Endometrial microvascular endothelial cells (primary cell): ENCODE results near the gene WFDC9. TPM values are rescaled to one million over a fixed set of nuclear protein-coding genes. Genes with fewer than 3 reads are reported as not detected.
"Not testable (repeated sequence)": the region's sequence is repeated elsewhere in the genome, so short reads cannot be mapped to it uniquely, and the experiment has no call there.

Experiments used
- in situ Hi-C: cut with HindIII; loops from 2 replicates; pipeline ENCODE4 v1.10.0; 2017; ENCODE audit warnings: low sequenced_read_pairs, low pct_unique_long_range_greater_than_20kb; ENCODE audit errors: inconsistent ontology term
- total RNA-seq: library from RNA; depleted of rRNA; stranded (reverse); fragments of >200 nt; gene quantifications from one replicate; pipeline ENCODE4 v1.2.3, GENCODE V29; 2015; ENCODE audit errors: inconsistent ontology term

The WFDC9 gene
- total RNA-seq, 1 donor from 2014 or later = not detected

DNA sequence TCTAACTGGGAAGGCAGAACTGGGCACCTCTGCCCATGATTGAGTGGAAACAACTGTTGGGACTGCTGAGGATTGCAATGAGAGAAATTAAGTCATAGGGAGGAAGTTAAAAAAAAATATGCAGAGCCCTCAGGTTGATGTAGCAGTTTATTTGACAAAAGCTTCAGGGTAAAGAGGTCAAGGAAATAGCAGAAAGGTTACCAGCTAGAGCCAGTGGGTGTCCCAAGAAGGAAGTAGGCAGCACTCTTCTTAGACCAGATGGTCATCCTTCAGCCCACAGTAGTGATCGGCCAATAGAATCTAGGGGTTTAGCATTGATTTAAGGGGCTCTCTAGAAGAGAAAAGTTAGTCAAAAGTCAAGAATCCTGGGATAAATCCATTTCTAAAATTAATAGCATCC is 23.3 kb downstream of the WFDC9 start:
- in situ Hi-C loops = no loop called here

DNA sequence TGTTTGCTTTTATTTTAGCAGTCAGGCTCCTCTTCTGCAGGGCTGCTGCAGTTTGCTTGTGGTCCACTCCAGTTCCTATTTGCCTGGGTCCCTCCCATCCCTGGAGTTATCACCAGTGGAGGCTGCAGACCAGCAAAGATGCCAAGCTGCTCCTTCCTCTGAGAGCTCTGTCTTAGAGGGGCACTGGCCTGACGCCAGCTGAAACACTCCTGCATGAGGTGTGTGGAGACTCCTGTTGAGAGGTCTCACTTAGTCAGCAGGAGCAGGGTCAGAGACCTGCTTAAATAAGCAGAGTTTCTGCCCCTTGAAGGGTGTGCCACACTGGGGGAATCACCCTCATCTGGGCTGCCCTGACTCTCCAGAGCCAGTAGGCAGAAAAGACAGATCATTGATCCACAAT is 35.8 kb downstream of the WFDC9 start:
- in situ Hi-C loops = no loop called here

DNA sequence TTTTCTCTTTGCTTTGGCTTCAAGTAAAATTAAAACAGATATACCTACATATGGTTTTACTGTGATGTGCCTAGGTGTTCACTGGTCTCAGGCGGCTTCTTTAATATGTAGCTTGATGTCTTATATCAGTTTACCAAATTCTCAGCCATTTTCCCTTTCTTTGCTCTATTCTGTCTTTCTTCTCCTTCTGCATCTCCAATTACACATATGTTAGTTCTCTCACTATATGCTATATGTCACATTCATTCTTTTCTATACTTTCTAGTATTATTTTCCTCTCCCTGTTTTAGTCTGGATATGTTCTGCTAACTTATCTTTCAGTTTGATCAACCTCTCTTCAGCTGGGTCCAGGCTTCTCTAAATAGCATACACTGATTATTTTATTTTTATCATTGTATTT is 37.6 kb downstream of the WFDC9 start:
- in situ Hi-C loops = no loop called here

DNA sequence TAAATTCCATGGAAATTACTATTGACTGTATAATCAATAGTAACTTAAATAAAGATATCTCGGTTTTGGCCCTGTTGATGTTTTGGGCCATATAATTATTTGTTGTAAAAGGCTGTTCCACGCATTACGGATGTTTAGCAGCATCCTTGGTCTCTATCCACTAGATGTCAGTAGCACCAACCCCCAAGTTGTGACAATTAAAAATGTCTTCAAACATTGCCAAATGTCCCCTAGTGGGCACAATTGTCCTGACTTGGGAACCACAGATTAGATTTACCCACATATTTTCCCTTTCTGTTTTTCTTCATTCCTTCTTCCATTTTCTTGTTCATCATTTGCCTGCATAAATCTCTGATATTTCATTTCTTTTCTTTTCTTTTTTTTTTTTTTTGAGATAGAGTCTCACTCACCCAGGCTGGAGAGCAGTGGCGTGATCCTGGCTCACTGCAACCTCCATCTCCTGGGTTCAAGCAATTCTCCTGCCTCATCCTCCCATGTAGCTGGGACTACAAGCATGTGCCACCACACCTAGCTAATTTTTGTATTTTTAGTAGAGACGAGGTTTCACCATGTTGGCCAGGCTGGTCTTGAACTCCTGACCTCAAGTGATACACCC is 38.4 kb downstream of the WFDC9 start:
- in situ Hi-C loops = no loop called here

DNA sequence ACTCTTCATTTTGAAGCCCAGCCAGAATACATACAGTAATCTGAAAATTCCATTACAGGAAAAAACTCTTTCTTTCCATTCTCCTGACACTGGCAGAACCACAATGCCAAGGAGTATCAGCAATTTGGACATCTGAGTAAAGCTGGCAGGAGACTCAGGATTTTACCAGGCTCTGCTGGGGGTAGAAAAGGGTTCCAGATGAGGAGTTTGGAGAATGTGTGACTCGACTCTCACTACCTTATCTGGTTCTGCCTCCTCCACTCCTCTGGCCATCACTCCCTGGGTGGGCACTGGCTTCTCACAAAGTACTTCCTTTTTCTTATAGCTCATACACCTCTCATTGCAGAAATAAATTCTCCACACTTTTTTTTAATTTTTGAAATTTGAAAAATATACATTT is 41.4 kb downstream of the WFDC9 start:
- in situ Hi-C loops = no loop called here

DNA sequence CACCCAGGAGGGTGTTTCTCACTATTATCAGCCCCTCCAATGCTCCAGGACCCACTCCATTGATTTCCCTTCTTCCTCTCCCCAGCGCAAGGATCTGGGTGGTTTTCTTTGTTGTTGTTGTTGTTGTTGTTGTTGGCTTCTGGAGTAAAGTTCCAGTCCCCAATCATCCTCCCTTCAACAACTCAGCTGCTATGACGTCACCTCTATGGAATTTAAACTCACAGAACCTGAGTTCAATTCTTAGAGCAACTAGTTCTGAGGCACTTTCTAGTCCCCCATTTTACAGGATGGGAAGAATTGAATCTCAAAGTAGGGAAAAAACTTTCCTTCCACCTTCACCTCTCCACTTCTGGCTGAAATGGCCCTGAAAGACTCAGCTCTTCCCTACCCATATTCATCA is 42.3 kb downstream of the WFDC9 start:
- in situ Hi-C loops = no loop called here

DNA sequence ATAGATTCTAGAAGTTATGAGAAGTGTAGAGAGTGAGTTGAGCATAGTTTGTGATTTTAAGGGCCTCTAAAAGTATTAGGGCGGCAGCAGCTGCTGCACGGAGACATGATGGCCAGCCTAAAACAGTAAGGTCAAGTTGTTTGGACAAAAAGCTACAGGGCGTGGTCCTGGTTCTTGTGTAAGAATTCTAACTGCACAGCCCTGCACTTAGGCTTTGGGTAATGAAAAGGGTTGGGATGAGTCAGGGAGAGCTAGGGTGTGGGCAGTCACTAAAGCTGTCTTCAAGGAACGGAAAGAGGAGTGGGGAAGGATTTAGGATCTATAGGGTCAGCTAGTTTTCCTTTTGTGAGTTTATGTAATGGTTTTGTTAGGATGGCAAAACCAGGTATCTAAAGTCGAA is 45.1 kb downstream of the WFDC9 start:
- in situ Hi-C loops = not testable (repeated sequence)

DNA sequence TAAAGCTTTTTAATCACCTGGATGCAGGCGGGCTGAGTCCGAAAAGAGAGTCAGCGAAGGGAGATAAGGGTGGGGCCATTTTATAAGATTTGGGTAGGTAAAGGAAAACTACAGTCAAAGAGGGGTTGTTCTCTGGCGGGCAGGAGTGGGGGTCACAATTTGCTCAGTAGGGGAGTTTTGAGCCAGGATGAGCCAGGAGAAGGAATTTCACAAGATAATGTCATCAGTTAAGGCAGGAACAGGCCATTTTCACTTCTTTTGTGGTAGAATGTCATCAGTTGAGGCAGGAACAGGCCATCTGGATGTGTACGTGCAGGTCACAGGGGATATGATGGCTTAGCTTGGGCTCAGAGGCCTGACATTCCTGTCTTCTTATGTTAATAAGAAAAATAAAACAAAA is 46.8 kb downstream of the WFDC9 start:
- in situ Hi-C loops = not testable (repeated sequence)

DNA sequence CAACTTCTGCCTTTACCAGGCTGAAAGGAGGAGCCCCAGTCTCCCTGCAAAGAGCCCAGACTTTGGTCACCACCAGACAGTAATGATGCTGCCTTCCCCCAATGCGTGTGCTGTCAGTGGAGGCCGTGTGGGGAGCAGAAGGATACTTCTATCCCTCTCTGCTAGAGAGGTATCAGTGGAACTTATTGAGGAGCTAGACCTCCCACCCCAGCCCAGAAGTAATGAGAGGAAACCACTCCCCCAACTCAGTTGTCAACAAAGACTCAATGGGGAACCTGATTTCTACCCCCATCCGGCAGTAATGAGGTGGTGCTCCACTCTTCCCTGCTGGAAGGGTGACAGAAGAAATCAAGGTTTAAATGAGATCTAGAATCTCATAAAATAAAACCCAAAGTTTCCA is 47.6 kb downstream of the WFDC9 start:
- in situ Hi-C loops = no loop called here

DNA sequence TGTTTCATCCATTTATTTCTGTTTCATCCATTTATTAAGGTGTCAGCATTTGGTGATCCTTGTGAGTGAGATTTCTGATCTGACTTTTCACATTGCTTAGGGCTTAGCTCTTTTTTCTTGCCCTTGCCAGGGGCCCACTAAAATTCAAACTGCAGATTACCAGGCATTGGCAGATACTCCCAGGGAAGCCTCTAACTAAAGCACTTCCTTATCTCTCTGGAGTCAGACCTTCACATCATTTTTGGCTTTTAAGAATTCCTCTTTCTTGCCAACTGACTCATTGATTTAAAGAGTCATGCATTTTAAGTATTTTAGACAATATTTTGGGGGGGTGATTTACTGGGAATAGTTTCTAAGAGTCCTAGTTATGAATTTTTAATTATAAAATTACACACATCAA is 49.4 kb downstream of the WFDC9 start:
- in situ Hi-C loops = no loop called here

DNA sequence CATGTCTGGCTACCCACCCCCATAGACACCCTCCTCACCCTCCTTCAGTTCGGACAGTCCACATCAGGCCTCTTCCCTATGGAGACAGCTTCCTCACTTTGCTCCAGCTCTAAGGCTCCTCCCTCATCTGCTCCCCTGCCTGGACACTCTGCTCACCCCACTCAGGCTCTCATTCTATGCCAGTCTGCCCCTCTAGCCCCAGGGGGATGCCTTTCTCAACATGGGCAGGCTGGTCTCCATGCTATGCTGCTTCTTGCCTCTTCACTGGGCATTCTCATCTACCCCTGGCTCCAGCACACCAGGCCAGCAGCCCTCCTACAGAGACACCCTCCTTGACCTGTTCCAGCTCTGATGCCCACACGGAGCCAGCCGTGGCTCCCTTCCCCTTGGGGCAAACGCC is 51.9 kb downstream of the WFDC9 start, which contains the start of gene WFDC8:
WFDC8 (minus strand) TSS at position 101 of the 400 bp plus-strand sequence; CDS start at position 64, 37 bp downstream.
- in situ Hi-C loops = no loop called here

DNA sequence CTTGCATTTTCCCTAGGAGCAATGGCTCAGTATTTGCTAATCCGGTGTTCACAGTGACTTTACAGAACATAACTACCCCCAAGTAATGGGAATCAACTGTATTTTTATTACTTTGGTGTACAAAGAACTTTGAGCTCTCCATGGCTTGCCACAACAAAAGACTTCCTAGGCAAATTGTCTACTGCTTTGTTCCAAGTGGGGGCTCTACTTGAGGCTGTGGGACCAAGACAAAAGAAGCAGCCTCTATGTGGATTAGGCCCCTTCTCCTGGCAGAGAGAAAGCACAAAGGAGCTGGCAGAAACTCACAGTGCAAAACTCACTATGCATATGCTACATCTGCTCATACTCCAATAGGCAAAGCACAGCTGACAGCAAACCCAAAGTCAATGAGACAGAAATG is 52.9 kb downstream of the WFDC9 start:
- in situ Hi-C loops = no loop called here

DNA sequence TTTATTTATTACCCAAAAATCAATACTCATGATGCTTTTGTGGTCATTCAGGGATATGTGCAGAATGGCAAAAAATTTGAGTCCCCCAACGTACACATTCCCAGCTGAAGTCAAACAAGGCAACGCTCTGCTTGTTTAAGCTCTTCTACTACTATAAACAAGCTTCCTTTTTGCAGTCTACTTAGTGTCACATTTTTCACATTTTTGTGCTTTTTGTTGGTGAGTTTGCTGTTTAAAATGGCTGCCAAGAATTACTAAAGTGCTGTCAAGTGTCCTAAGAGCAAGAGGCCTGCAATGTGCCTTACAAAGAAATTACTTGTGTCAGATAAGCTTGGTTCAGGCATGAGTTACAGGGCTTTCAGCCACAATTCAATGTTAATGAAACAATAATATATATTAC is 54.1 kb downstream of the WFDC9 start:
- in situ Hi-C loops = no loop called here

DNA sequence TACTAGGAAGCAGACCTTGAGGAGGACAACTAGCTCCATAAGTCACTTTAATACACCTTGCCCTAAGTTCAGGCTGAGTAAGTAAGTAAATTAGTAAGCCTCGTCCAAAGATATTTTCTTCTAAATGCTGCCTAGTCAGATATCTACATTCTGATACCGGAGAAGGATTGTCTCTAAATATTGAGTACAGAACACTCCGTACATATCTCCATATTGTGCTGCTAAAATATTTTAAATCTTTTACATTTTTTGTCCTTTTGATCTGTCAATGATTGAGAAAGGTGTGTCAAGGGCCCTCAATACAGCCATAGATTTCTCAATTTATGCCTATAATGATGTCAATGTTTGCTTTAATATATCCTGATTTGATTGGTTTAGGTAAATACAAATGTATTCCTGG is 55.2 kb downstream of the WFDC9 start:
- in situ Hi-C loops = no loop called here

DNA sequence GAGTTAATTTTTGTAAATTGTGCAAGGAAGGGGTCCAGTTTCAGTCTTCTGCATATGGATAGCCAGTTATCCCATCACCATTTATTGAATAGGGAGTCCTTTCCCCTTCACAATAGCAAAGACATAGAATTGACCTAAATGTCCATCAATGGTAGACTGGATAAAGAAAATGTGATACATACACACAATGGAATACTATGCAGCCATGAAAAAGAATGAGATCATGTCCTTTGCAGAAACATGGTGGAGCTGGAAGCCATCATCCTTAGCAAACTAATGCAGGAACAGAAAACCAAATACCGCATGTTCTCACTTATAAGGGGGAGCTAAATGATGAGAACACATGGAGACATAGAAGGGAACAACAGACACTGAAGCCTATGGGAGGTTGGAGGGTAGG is 61.4 kb downstream of the WFDC9 start:
- in situ Hi-C loops = not testable (repeated sequence)

DNA sequence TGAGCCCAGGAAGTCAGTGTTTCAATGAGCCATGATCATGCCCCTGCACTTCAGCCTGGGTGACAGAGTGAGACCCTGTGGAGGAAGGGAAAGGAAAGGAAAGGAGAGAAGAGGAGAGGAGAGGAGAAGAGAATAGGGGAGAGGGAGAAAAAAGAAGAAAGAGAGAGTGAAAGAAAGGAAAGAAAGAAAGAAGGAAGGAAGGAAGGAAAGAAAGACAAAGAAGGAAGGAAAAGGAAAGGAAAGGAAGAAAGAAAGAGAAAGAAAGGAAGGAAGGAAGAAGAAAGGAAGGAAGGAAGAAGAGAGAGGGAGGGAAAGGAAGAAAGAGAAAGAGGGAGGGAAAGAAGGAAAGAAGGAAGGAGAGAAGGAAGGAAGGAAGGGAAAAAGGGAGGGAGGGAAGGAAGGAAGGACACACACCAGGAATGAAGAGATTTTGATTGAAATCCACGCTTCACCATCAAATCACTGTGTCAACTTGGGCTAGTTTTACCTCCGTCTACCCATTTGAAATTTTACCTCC is 66.3 kb downstream of the WFDC9 start:
- in situ Hi-C loops = no loop called here

Other genes starting within 250 kb of the WFDC9 start
- 13.8 TPM for gene DBNDD2, start 223.0 kb downstream of the WFDC9 start, total RNA-seq
- gene PIGT, start 215.1 kb downstream of the WFDC9 start, total RNA-seq = 84.6 TPM
- not detected for gene WFDC2, start 161.5 kb downstream of the WFDC9 start, total RNA-seq
- not detected for gene SPINT3, start 115.7 kb downstream of the WFDC9 start, total RNA-seq
- gene WFDC6, start 91.8 kb downstream of the WFDC9 start, total RNA-seq = not detected
- not detected for gene EPPIN, start 83.9 kb downstream of the WFDC9 start, total RNA-seq
- not detected for gene WFDC8, start 52.0 kb downstream of the WFDC9 start, total RNA-seq
- gene WFDC10A, start 1.5 kb downstream of the WFDC9 start, total RNA-seq = not detected
- not detected for gene WFDC11, start 39.0 kb upstream of the WFDC9 start, total RNA-seq
- gene WFDC13, start 70.8 kb upstream of the WFDC9 start, total RNA-seq = not detected
- gene WFDC10B, start 73.7 kb upstream of the WFDC9 start, total RNA-seq = not detected
- not detected for gene SPINT4, start 91.1 kb upstream of the WFDC9 start, total RNA-seq
- 2.7 TPM for gene WFDC3, start 160.6 kb upstream of the WFDC9 start, total RNA-seq
- 33.9 TPM for gene DNTTIP1, start 160.7 kb upstream of the WFDC9 start, total RNA-seq
- gene UBE2C, start 181.4 kb upstream of the WFDC9 start, total RNA-seq = 110 TPM
- gene TNNC2, start 196.0 kb upstream of the WFDC9 start, total RNA-seq = not detected
- 13.4 TPM for gene SNX21, start 202.5 kb upstream of the WFDC9 start, total RNA-seq
- 75.9 TPM for gene ACOT8, start 226.1 kb upstream of the WFDC9 start, total RNA-seq
- 4.9 TPM for gene ZSWIM3, start 226.3 kb upstream of the WFDC9 start, total RNA-seq
- 10.0 TPM for gene ZSWIM1, start 249.9 kb upstream of the WFDC9 start, total RNA-seq